Adrenal gland (tissue), 12 donors: ENCODE measurements around the gene PRKAR1B. TPM values are rescaled to one million over a fixed set of nuclear protein-coding genes. Genes with fewer than 3 reads are reported as not detected.

Source experiments
- DNase-seq, 7 donors: peaks; one replicate each; pipeline ENCODE4 v3.0.0-alpha.2; 2019 to 2020
- H3K27ac ChIP-seq, 5 donors: fragments of 200-600 bp; sonication (generic) in 4 of 5; 1 replicate in 3 of 5; 2 replicates in 2 of 5; pipeline versions ENCODE4 v1.5.1 to v1.8.0; 2016 to 2020; ENCODE audit warnings: mild to moderate bottlenecking in 1 of 5
- H3K27me3 ChIP-seq: fragments of 200-600 bp; 2 replicates; pipeline ENCODE4 v1.8.0; 2021
- H3K36me3 ChIP-seq, 2 donors: fragments of 200-600 bp; replicated peaks in 1 of 2; 1 replicate in 1 of 2; 2 replicates in 1 of 2; pipeline versions ENCODE4 v1.5.1 to v1.8.0; 2018 to 2022
- H3K4me1 ChIP-seq, 2 donors: fragments of 200-600 bp; replicated peaks in 1 of 2; 1 replicate in 1 of 2; 2 replicates in 1 of 2; pipeline versions ENCODE4 v1.5.1 to v1.8.0; 2018 to 2021
- H3K4me3 ChIP-seq, 4 donors: fragments of 200-600 bp; sonication (generic) in 3 of 4; one replicate each; pipeline ENCODE4 v1.5.1; 2016 to 2018
- H3K9me3 ChIP-seq, 3 donors: fragments of 200-600 bp; sonication (generic) in 1 of 3; replicated peaks in 1 of 3; 1 replicate in 2 of 3; 2 replicates in 1 of 3; pipeline versions ENCODE4 v1.5.1 to v1.8.0; 2016 to 2021
- CTCF ChIP-seq, 6 experiments: fragments of 450-650 bp in 4 of 6; fragments of 200-600 bp in 2 of 6; sonication (generic) in 1 of 6; IDR thresholded peaks; 1 replicate in 5 of 6; 2 replicates in 1 of 6; pipeline versions ENCODE4 v1.5.1 to v1.8.0; 2016 to 2021; ENCODE audit warnings: antibody characterized with exemption in 6 of 6, mild to moderate bottlenecking in 2 of 6, moderate library complexity in 1 of 6
- POLR2A ChIP-seq, 2 donors: fragments of 450-650 bp; IDR thresholded peaks; one replicate each; pipeline ENCODE4 v1.6.1; 2017; ENCODE audit warnings: antibody characterized with exemption in 2 of 2, mild to moderate bottlenecking in 2 of 2, moderate library complexity in 1 of 2
- WGBS, 4 donors: extraction: QIAGEN DNeasy Blood & Tissue Kit in 2 of 4; methylation state at CpG; one replicate each; pipeline versions ENCODE4 v1.1.5 to v1.1.7; 2013 to 2017; 5-methylcytosine and 5-hydroxymethylcytosine counted together
- intact Hi-C, 2 donors: fragments of 100-400 bp; cut with DNase I; formaldehyde crosslinking; loops; one replicate each; pipeline versions ENCODE4 v1.14.1 to v1.15.0; 2022 to 2023
- polyA plus RNA-seq, 3 donors: library from polyadenylated mRNA; stranded (reverse); fragments of 200-250 nt in 2 of 3; fragments of 350-450 nt in 1 of 3; fragmentation: Illumina TruSeq in 1 of 3; extraction: RNeasy Lipid Tissue Mini Kit (QIAGEN cat#74804) in 1 of 3; gene quantifications; one replicate each; pipeline ENCODE4 v1.2.3, GENCODE V29; 2013 to 2014
- total RNA-seq, 9 donors: library from RNA; depleted of rRNA in 4 of 9; stranded (reverse); fragments of >200 nt in 4 of 9; fragments of 120-200 nt in 1 of 9; fragmentation: NEBNext Ultra II Directional in 1 of 9; extraction: Animal tissue kit (Norgen Biotek cat#: 25700) in 1 of 9; gene quantifications; one replicate each; pipeline versions ENCODE4 v1.1.0 to v1.2.4, GENCODE V29; 2013 to 2023
- donor health status: healthy with polysubstance abuse.
- donor health status: Bipolar disorder and iron deficiency.
- donor health status: DM: yes; HTN: yes; CAD: no.
- donor health status: DM: no; HTN: no; CAD: no.
- donor health status: DM: no; HTN: no; CAD: no.
- donor health status: DM: yes; HTN: yes; CAD: no.

The PRKAR1B gene
- total and polyA plus RNA-seq, 12 donors = 5.2 to 21.5 (median 11.7) TPM

- Histone ChIP-seq H3K4me3 (no peak overlapping the region), H3K27ac (no peak overlapping the region), H3K9me3 (no peaks in the 10 kb centered on the region), H3K27me3 (no peaks in the 10 kb centered on the region), H3K4me1 (peaks cover 12 to 15% of the 10 kb centered on the region in 2 donors), H3K36me3 (no peaks in the 10 kb centered on the region)
- TF ChIP-seq CTCF (IDR thresholded peaks at IDR 0.05) (no peak), POLR2A (IDR thresholded peaks at IDR 0.05) (no peak)
- 82 to 90% (median 87%) methylated on average over 13 to 23 of the region's 23 CpGs for WGBS, 4 donors
- intact Hi-C loops = no loop called here
- peak in 2 of 7 donors; percentile 3 to 13 for DNase-seq
Observed at GRCh38 chr7:730501-731439, 3.7 kb upstream of the PRKAR1B start.

- Histone ChIP-seq H3K9me3 (no peaks in the 10 kb centered on the region), H3K27me3 (no peaks in the 10 kb centered on the region), H3K27ac (no peak overlapping the region), H3K4me3 (no peak overlapping the region), H3K36me3 (no peaks in the 10 kb centered on the region), H3K4me1 (peaks cover 13 to 18% of the 10 kb centered on the region in 2 donors)
- TF ChIP-seq POLR2A (IDR thresholded peaks at IDR 0.05) = no peak
- TF ChIP-seq CTCF (IDR thresholded peaks at IDR 0.05) = no peak
- peak in 1 of 7 donors; percentile 11 for DNase-seq
- intact Hi-C loops = loop anchor here (5.0 to 10.0 kb wide), 2 partner anchors 212 to 215 kb away; partner anchors contain the start of gene PDGFA (in 2 of the 2)
- WGBS, 4 donors = 90 to 95% (median 93%) methylated on average over 14 to 29 of the region's 29 CpGs
Observed at GRCh38 chr7:729140-730000, 2.3 kb upstream of the PRKAR1B start.

GRCh38 chr7:728602-729001, 1.5 kb upstream of the PRKAR1B start:
- intact Hi-C loops = loop anchor here (5.0 to 10.0 kb wide), 2 partner anchors 211 to 214 kb away; partner anchors contain the start of gene PDGFA (in 2 of the 2)

More at GRCh38 chr7:728602-729001, 1.5 kb upstream of the PRKAR1B start:
- TF ChIP-seq CTCF (IDR thresholded peaks at IDR 0.05) (no peak), POLR2A (IDR thresholded peaks at IDR 0.05) (no peak)
- Histone ChIP-seq H3K9me3 (no peaks in the 10 kb centered on the region), H3K4me1 (peaks cover 13 to 18% of the 10 kb centered on the region in 2 donors), H3K27me3 (no peaks in the 10 kb centered on the region), H3K36me3 (no peaks in the 10 kb centered on the region), H3K27ac (no peak overlapping the region), H3K4me3 (no peak overlapping the region)
- WGBS, 4 donors = 87 to 95% (median 90%) methylated on average over 8 to 9 of the region's 9 CpGs
- DNase-seq = no peak
